H1 (cell line): Measurements from ENCODE around the gene SMYD3. TPM values are rescaled to one million over a fixed set of nuclear protein-coding genes. Genes with fewer than 3 reads are reported as not detected.

ENCODE experiments used
- CTCF ChIA-PET: fragments of 300-600 bp; sonication (Branson Sonifier 250); formaldehyde crosslinking; loops from one replicate; lab custom pipeline; 2021; ENCODE audit not compliant: partially characterized antibody; lab: Charles Lee
- POLR2A ChIA-PET: fragments of 300-600 bp; sonication (Branson Sonifier 250); formaldehyde crosslinking; loops from one replicate; lab custom pipeline; 2021; ENCODE audit warnings: inconsistent platforms; ENCODE audit not compliant: partially characterized antibody; lab: Charles Lee
- DNase-seq, 2 experiments: peaks; one replicate each; pipeline versions ENCODE4 v3.0.0 to v3.0.0-alpha.2; 2010 to 2022; ENCODE audit warnings: low spot score in 2 of 2, low read depth in 1 of 2, mixed read lengths in 1 of 2
- FAIRE-seq: peaks from 2 replicates; lab custom pipeline; 2011; peaks lifted over from hg19 to GRCh38; lab: Jason Lieb, UNC
- H2AFZ ChIP-seq: 2 replicates; pipeline ENCODE4 v1.8.1; 2012; ENCODE audit warnings: low read length, inconsistent platforms
- H2AK5ac ChIP-seq: 2 replicates; pipeline ENCODE4 v1.6.1; 2013; ENCODE audit warnings: low read depth, low read length
- H2BK120ac ChIP-seq: replicated peaks from 2 replicates; pipeline ENCODE3; 2013; ENCODE audit warnings: low read depth, low read length, inconsistent platforms
- H2BK12ac ChIP-seq: 2 replicates; pipeline ENCODE4 v1.6.1; 2013; ENCODE audit warnings: low read depth, low read length
- H2BK15ac ChIP-seq: 2 replicates; pipeline ENCODE4 v1.6.1; 2013; ENCODE audit warnings: low read length
- H2BK20ac ChIP-seq: 2 replicates; pipeline ENCODE4 v1.6.1; 2013; ENCODE audit warnings: low read length
- H2BK5ac ChIP-seq: 2 replicates; pipeline ENCODE4 v1.6.1; 2013; ENCODE audit warnings: low read depth, low read length
- H3K14ac ChIP-seq: 2 replicates; pipeline ENCODE4 v1.6.1; 2013; ENCODE audit warnings: inconsistent platforms; ENCODE audit not compliant: insufficient read length
- H3K18ac ChIP-seq: 2 replicates; pipeline ENCODE4 v1.6.1; 2013; ENCODE audit warnings: low read length; ENCODE audit errors: extremely low read depth
- H3K23ac ChIP-seq: 2 replicates; pipeline ENCODE4 v1.6.1; 2013; ENCODE audit warnings: inconsistent platforms; ENCODE audit not compliant: insufficient read length
- H3K23me2 ChIP-seq: 2 replicates; pipeline ENCODE4 v1.6.1; 2013; ENCODE audit warnings: low read depth, low read length
- H3K27ac ChIP-seq: 2 replicates; pipeline ENCODE4 v1.6.1; 2011; ENCODE audit warnings: low read depth, low read length, inconsistent platforms
- H3K27me3 ChIP-seq, 4 experiments: replicated peaks in 1 of 4; 1 replicate in 1 of 4; 2 replicates in 3 of 4; pipeline versions ENCODE4 v1.6.1 to v1.8.1; 2011 to 2013; ENCODE audit warnings: low read length in 3 of 4, mild to moderate bottlenecking in 3 of 4, inconsistent platforms in 2 of 4, mixed read lengths in 2 of 4, moderate library complexity in 1 of 4; ENCODE audit not compliant: control insufficient read depth in 3 of 4, insufficient read depth in 3 of 4; ENCODE audit errors: extremely low read depth in 1 of 4
- H3K36me3 ChIP-seq, 4 experiments: 2 replicates each; pipeline versions ENCODE4 v1.6.1 to v1.8.1; 2011 to 2013; ENCODE audit warnings: mild to moderate bottlenecking in 4 of 4, low read length in 3 of 4, moderate library complexity in 2 of 4, control low read depth in 1 of 4, inconsistent platforms in 1 of 4; ENCODE audit not compliant: insufficient read depth in 4 of 4, control insufficient read depth in 2 of 4
- H3K4ac ChIP-seq: replicated peaks from 2 replicates; pipeline ENCODE3; 2013; ENCODE audit warnings: low read length, low read depth, mixed read lengths, inconsistent platforms; ENCODE audit not compliant: insufficient read length
- H3K4me1 ChIP-seq, 4 experiments: replicated peaks in 1 of 4; 1 replicate in 1 of 4; 2 replicates in 3 of 4; pipeline versions ENCODE4 v1.6.1 to v1.8.1; 2011 to 2013; ENCODE audit warnings: low read length in 3 of 4, inconsistent platforms in 2 of 4, mixed read lengths in 1 of 4; ENCODE audit not compliant: insufficient read depth in 4 of 4, control insufficient read depth in 3 of 4
- H3K4me2 ChIP-seq, 2 experiments: 2 replicates each; pipeline versions ENCODE4 v1.6.1 to v1.8.1; 2011 to 2013; ENCODE audit warnings: low read depth in 2 of 2, low read length in 2 of 2, control low read depth in 1 of 2, inconsistent platforms in 1 of 2, mild to moderate bottlenecking in 1 of 2; ENCODE audit not compliant: insufficient read depth in 1 of 2
- H3K4me3 ChIP-seq, 4 experiments: fragments of 200-600, 300-600 bp in 1 of 4; sonication (generic), shearing (Covaris generic), sonication (Bioruptor Twin) in 1 of 4; 2 replicates each; pipeline versions ENCODE4 v1.5.1 to v1.8.1; 2011 to 2016; ENCODE audit warnings: low read length in 4 of 4, low read depth in 3 of 4, control low read depth in 2 of 4, inconsistent platforms in 2 of 4, mild to moderate bottlenecking in 2 of 4, mixed read lengths in 1 of 4, moderate library complexity in 1 of 4; ENCODE audit not compliant: insufficient read depth in 2 of 4; ENCODE audit errors: extremely low read depth in 1 of 4
- H3K56ac ChIP-seq: replicated peaks from 2 replicates; pipeline ENCODE3; 2013; ENCODE audit warnings: low read depth, mild to moderate bottlenecking, mixed read lengths, low read length, inconsistent platforms; ENCODE audit not compliant: insufficient read length
- H3K79me1 ChIP-seq: 2 replicates; pipeline ENCODE4 v1.6.1; 2013; ENCODE audit warnings: low read depth, low read length, control low read depth
- H3K79me2 ChIP-seq, 2 experiments: 2 replicates each; pipeline versions ENCODE4 v1.6.1 to v1.8.1; 2012 to 2013; ENCODE audit warnings: low read length in 2 of 2, mild to moderate bottlenecking in 2 of 2, inconsistent platforms in 1 of 2; ENCODE audit not compliant: insufficient read depth in 2 of 2, control insufficient read depth in 1 of 2
- H3K9ac ChIP-seq, 4 experiments: replicated peaks in 1 of 4; 1 replicate in 1 of 4; 2 replicates in 3 of 4; pipeline versions ENCODE4 v1.6.1 to v1.8.1; 2011 to 2013; ENCODE audit warnings: low read depth in 3 of 4, low read length in 3 of 4, control low read depth in 2 of 4, mild to moderate bottlenecking in 2 of 4, moderate library complexity in 2 of 4, inconsistent platforms in 1 of 4; ENCODE audit errors: extremely low read depth in 1 of 4
- H3K9me3 ChIP-seq, 2 experiments: 2 replicates each; pipeline versions ENCODE4 v1.6.1 to v1.8.1; 2012 to 2013; ENCODE audit warnings: mild to moderate bottlenecking in 2 of 2, moderate library complexity in 2 of 2, control low read depth in 1 of 2, inconsistent platforms in 1 of 2, low read depth in 1 of 2, low read length in 1 of 2, mixed read lengths in 1 of 2; ENCODE audit not compliant: insufficient read depth in 2 of 2
- H4K20me1 ChIP-seq, 2 experiments: replicated peaks in 1 of 2; 2 replicates each; pipeline versions ENCODE3 to v1.8.1; 2011 to 2013; ENCODE audit warnings: inconsistent platforms in 2 of 2, low read length in 2 of 2, mild to moderate bottlenecking in 1 of 2; ENCODE audit not compliant: insufficient read depth in 2 of 2, control insufficient read depth in 1 of 2
- H4K5ac ChIP-seq: 2 replicates; pipeline ENCODE4 v1.6.1; 2013; ENCODE audit warnings: low read length, low read depth, mixed read lengths, inconsistent platforms; ENCODE audit not compliant: insufficient read length
- H4K8ac ChIP-seq: 2 replicates; pipeline ENCODE4 v1.8.0; 2013; ENCODE audit warnings: mild to moderate bottlenecking, moderate library complexity, low read length, inconsistent platforms; ENCODE audit not compliant: insufficient read depth; ENCODE audit errors: extremely low read depth
- H4K91ac ChIP-seq: replicated peaks from 2 replicates; pipeline ENCODE3; 2013; ENCODE audit warnings: low read length, mixed read lengths, inconsistent platforms; ENCODE audit not compliant: insufficient read length
- CEBPB ChIP-seq: IDR thresholded peaks from 2 replicates; pipeline ENCODE4 v1.6.1; 2012; ENCODE audit warnings: low read depth, low read length
- CREB1 ChIP-seq: IDR thresholded peaks from 2 replicates; pipeline ENCODE4 v1.6.1; 2012; ENCODE audit warnings: inconsistent platforms
- EZH2 ChIP-seq: fragments of 200-600 bp; sonication (generic); IDR thresholded peaks from 2 replicates; pipeline ENCODE4 v1.7.1; 2012; ENCODE audit warnings: low read depth, mild to moderate bottlenecking, moderate library complexity, low read length, inconsistent platforms; ENCODE audit not compliant: severe bottlenecking
- KDM1A ChIP-seq: fragments of 200-600, 300-600 bp; sonication (generic); IDR thresholded peaks from 2 replicates; pipeline ENCODE4 v1.7.1; 2016; ENCODE audit warnings: mild to moderate bottlenecking, low read length, borderline replicate concordance
- PHF8 ChIP-seq: fragments of 200-600 bp; sonication (generic); conservative IDR thresholded peaks from 2 replicates; pipeline ENCODE4 v1.7.1; 2012; ENCODE audit warnings: low read depth, mild to moderate bottlenecking, inconsistent platforms, low read length, moderate library complexity
- POLR2AphosphoS5 ChIP-seq: IDR thresholded peaks from 2 replicates; pipeline ENCODE4 v1.6.1; 2011; ENCODE audit warnings: low read depth, low read length
- RAD21 ChIP-seq, 2 experiments: IDR thresholded peaks in 1 of 2; conservative IDR thresholded peaks in 1 of 2; 2 replicates each; pipeline ENCODE4 v1.6.1; 2011; ENCODE audit warnings: low read depth in 2 of 2, low read length in 2 of 2, improper control_type of control experiment in 1 of 2, inconsistent platforms in 1 of 2, mild to moderate bottlenecking in 1 of 2, moderate library complexity in 1 of 2
- RFX5 ChIP-seq: IDR thresholded peaks from 2 replicates; pipeline ENCODE4 v1.6.1; 2011; ENCODE audit warnings: low read depth, low read length, improper control_type of control experiment, borderline replicate concordance
- RNF2 ChIP-seq: fragments of 200-900, 300-1000 bp; sonication (generic); IDR thresholded peaks from 2 replicates; pipeline ENCODE4 v1.7.1; 2016; ENCODE audit warnings: borderline replicate concordance, low read depth, mild to moderate bottlenecking, antibody characterized with exemption, low read length; ENCODE audit not compliant: poor library complexity, severe bottlenecking; ENCODE audit errors: missing control alignments
- RXRA ChIP-seq: IDR thresholded peaks from 2 replicates; pipeline ENCODE4 v1.6.1; 2011; ENCODE audit warnings: low read depth, mild to moderate bottlenecking, low read length, moderate library complexity; ENCODE audit not compliant: insufficient read depth
- TAF7 ChIP-seq: optimal IDR thresholded peaks from 2 replicates; pipeline ENCODE3; 2011; ENCODE audit warnings: low read depth, mild to moderate bottlenecking, inconsistent platforms, low read length, moderate library complexity, borderline replicate concordance
- TEAD4 ChIP-seq: IDR thresholded peaks from 2 replicates; pipeline ENCODE4 v1.6.1; 2012; ENCODE audit warnings: low read depth, low read length, inconsistent platforms, mixed read lengths
- WGBS, 2 experiments: shearing (Covaris generic) in 1 of 2; methylation state at CpG; one replicate each; pipeline versions ENCODE4 v1.1.6 to v1.1.7; 2013 to 2015; ENCODE audit warnings: low lambda C conversion rate in 2 of 2, mixed read lengths in 2 of 2, inconsistent platforms in 1 of 2, low coverage in 1 of 2, missing lambda C conversion rate in 1 of 2; ENCODE audit not compliant: insufficient replicate concordance in 2 of 2, insufficient coverage in 1 of 2, insufficient read length in 1 of 2; ENCODE audit errors: extremely low coverage in 1 of 2, missing lambda C conversion rate in 1 of 2; 5-methylcytosine and 5-hydroxymethylcytosine counted together
- polyA plus RNA-seq, 7 experiments: library from polyadenylated mRNA; depleted of rRNA in 3 of 7; stranded (reverse) in 5 of 7; unstranded in 2 of 7; fragments of >200 nt in 5 of 7; fragments of 200-250 nt in 2 of 7; gene quantifications; 1 replicate in 5 of 7; 2 replicates in 1 of 7; 4 replicates in 1 of 7; pipeline versions ENCODE4 v1.2.1 to v1.2.3, GENCODE V29; 2011 to 2013; ENCODE audit warnings: missing spikeins in 2 of 7, mixed read lengths in 2 of 7
- total RNA-seq: library from RNA; stranded (reverse); fragmentation: NEBNext Ultra II Directional; extraction: Animal tissue kit (Norgen Biotek cat#: 25700); gene quantifications from 2 replicates; pipeline ENCODE4 v1.2.1, GENCODE V29; 2021
- TF ChIP-seq, protein P1 (sequence below): IDR thresholded peaks from 2 replicates; pipeline ENCODE4 v1.6.1; 2012; ENCODE audit warnings: inconsistent platforms

SMYD3 gene
- total and polyA plus RNA-seq, 2 of the 8 experiments (the other 6 are each of a cell fraction or from before 2014, with no cell fraction given), result 17.3 to 25.4 TPM

DNA sequence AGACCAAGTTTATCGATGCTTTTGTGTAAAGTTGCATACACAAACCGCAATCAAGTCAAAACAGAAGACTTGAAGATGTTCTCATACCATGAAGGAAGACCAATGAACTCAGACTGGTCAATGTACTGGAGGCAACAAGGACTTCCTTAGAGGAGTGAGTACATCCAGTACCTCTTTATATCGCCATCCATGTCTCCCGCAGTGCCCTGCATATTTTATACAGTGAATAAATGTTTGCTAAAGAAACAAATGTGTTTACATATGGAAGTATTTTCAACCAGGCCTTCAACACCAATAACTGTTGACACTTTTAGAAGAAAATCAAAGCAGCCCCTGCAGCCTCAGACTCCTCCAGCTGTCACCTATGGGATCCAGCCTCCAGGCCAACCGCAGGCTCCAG lies 125.6 kb downstream of the SMYD3 start:
- Histone ChIP-seq H2AK5ac (no peak overlapping the region), H4K91ac (no peak overlapping the region), H3K9me3 (no peaks in the 10 kb centered on the region), H2BK12ac (no peak overlapping the region), H3K18ac (no peak overlapping the region), H4K20me1 (no peaks in the 10 kb centered on the region), H3K79me2 (no peaks in the 10 kb centered on the region), H3K27ac (no peak overlapping the region), H3K4me2 (no peak overlapping the region), H3K4me3 (no peak overlapping the region), H3K23ac (no peak overlapping the region), H3K27me3 (no peaks in the 10 kb centered on the region), H3K14ac (no peak overlapping the region), H3K56ac (no peak overlapping the region), H3K4ac (no peak overlapping the region), H2BK20ac (no peak overlapping the region), H3K36me3 (no peaks in the 10 kb centered on the region), H3K23me2 (no peaks in the 10 kb centered on the region), H3K4me1 (peaks cover 0 to 4% (median under 1%) of the 10 kb centered on the region in 4 experiments; a peak in 2 of 7 replicates), H4K5ac (no peak overlapping the region), H2BK120ac (no peak overlapping the region), H2BK5ac (no peak overlapping the region), H2BK15ac (no peak overlapping the region), H3K79me1 (no peaks in the 10 kb centered on the region), H4K8ac (no peak overlapping the region), H2AFZ (no peak overlapping the region), H3K9ac (no peak overlapping the region)
- POLR2A ChIA-PET, result no interaction called here
- DNase-seq (no peak), FAIRE-seq (no peak)
- 87% methylated on average over 5 of the region's 5 CpGs; no CpG with 5 or more reads in 1 of the 2 experiments for WGBS, 2 experiments
- CTCF ChIA-PET, result no interaction called here
- TF ChIP-seq RFX5 (no peak), KDM1A (no peak), CREB1 (no peak), RAD21 (IDR thresholded peaks at IDR 0.05 in 1 of 2, conservative IDR thresholded peaks at IDR 0.05 in 1 of 2; ENCODE audit: low read depth in 2 of 2, low read length in 2 of 2) (no peak), RNF2 (no peak), POLR2AphosphoS5 (no peak), PHF8 (no peak), CEBPB (no peak), EZH2 (no peak), TAF7 (no peak), TEAD4 (no peak), RXRA (no peak)
- TF ChIP-seq, protein P1, sequence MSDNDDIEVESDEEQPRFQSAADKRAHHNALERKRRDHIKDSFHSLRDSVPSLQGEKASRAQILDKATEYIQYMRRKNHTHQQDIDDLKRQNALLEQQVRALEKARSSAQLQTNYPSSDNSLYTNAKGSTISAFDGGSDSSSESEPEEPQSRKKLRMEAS, result no peak
